ENCODE data around the gene BIVM. TPM values are rescaled to one million over a fixed set of nuclear protein-coding genes. Genes with fewer than 3 reads are reported as not detected.

The BIVM gene
- total RNA-seq, 1 experiment from 2014 or later = 14.9 TPM

GRCh38 chr13:102817907-102818306 lies 19.0 kb downstream of the BIVM start:
- H3K27me3 ChIP-seq (replicated peaks; ENCODE audit: control insufficient read depth, insufficient read depth, low read length) = no peaks in the 10 kb centered on the region
- Mint-ChIP-seq H3K27me3 (ENCODE audit: insufficient read depth, unreplicated experiment) (no peaks in the 10 kb centered on the region), H3K4me3 (ENCODE audit: unreplicated experiment) (no peak overlapping the region), H3K9me3 (ENCODE audit: unreplicated experiment) (no peaks in the 10 kb centered on the region), H3K36me3 (ENCODE audit: insufficient read depth, unreplicated experiment) (no peaks in the 10 kb centered on the region), H3K27ac (ENCODE audit: unreplicated experiment) (no peak overlapping the region), H3K4me1 (ENCODE audit: low read depth, unreplicated experiment) (peaks cover 16% of the 10 kb centered on the region)
- no peak for TF ChIP-seq CTCF (IDR thresholded peaks at IDR 0.05; ENCODE audit: insufficient read depth in 1 of 2, low read depth in 1 of 2, low read length in 1 of 2, severe bottlenecking in 1 of 2, unreplicated experiment in 1 of 2)
- POLR2A ChIA-PET = no interaction called here
- H3K9me3 ChIP-seq = no peaks in the 10 kb centered on the region
- CTCF ChIA-PET = no interaction called here
- no peak overlapping the region for H3K4me3 ChIP-seq (ENCODE audit: low read depth, low read length)
- BruUV-seq (replicated peaks) = no TSS peak
- intact Hi-C loops (cut with micrococcal nuclease; ENCODE audit: unreplicated experiment) = no loop called here
- no peak for DNase-seq
- no peaks in the 10 kb centered on the region for H3K36me3 ChIP-seq (ENCODE audit: control insufficient read depth, insufficient read depth, low read length)
- peaks cover 23% of the 10 kb centered on the region for H3K4me1 ChIP-seq

GRCh38 chr13:102825400-102825799 lies 26.5 kb downstream of the BIVM start:
- Mint-ChIP-seq H3K27ac (ENCODE audit: unreplicated experiment) (no peak overlapping the region), H3K9me3 (ENCODE audit: unreplicated experiment) (no peaks in the 10 kb centered on the region), H3K27me3 (ENCODE audit: insufficient read depth, unreplicated experiment) (no peaks in the 10 kb centered on the region), H3K36me3 (ENCODE audit: insufficient read depth, unreplicated experiment) (no peaks in the 10 kb centered on the region), H3K4me3 (ENCODE audit: unreplicated experiment) (no peak overlapping the region), H3K4me1 (ENCODE audit: low read depth, unreplicated experiment) (no peaks in the 10 kb centered on the region)
- no TSS peak for BruUV-seq (replicated peaks)
- Histone ChIP-seq H3K9me3 (no peaks in the 10 kb centered on the region), H3K27me3 (replicated peaks; ENCODE audit: control insufficient read depth, insufficient read depth, low read length) (no peaks in the 10 kb centered on the region), H3K4me1 (no peaks in the 10 kb centered on the region), H3K36me3 (ENCODE audit: control insufficient read depth, insufficient read depth, low read length) (no peaks in the 10 kb centered on the region), H3K4me3 (ENCODE audit: low read depth, low read length) (no peak overlapping the region)
- intact Hi-C loops (cut with micrococcal nuclease; ENCODE audit: unreplicated experiment) = no loop called here
- ChIA-PET POLR2A (no interaction called here), CTCF (interaction anchor here (0.9 kb wide), 1 partner anchor 101 kb away, joined by 4 read pairs; no protein-coding TSS in a partner anchor)
- TF ChIP-seq CTCF (IDR thresholded peaks at IDR 0.05; ENCODE audit: insufficient read depth in 1 of 2, low read depth in 1 of 2, low read length in 1 of 2, severe bottlenecking in 1 of 2, unreplicated experiment in 1 of 2) = no peak
- DNase-seq = no peak

GRCh38 chr13:102825921-102826706 lies 27.2 kb downstream of the BIVM start:
- H3K27me3 Mint-ChIP-seq (ENCODE audit: insufficient read depth, unreplicated experiment) = no peaks in the 10 kb centered on the region
- H3K9me3 Mint-ChIP-seq (ENCODE audit: unreplicated experiment) = no peaks in the 10 kb centered on the region
- intact Hi-C loops (cut with micrococcal nuclease; ENCODE audit: unreplicated experiment) = no loop called here
- no peak overlapping the region for H3K4me3 Mint-ChIP-seq (ENCODE audit: unreplicated experiment)
- no peak for DNase-seq
- H3K36me3 Mint-ChIP-seq (ENCODE audit: insufficient read depth, unreplicated experiment) = no peaks in the 10 kb centered on the region
- Histone ChIP-seq H3K9me3 (no peaks in the 10 kb centered on the region), H3K4me1 (no peaks in the 10 kb centered on the region), H3K27me3 (replicated peaks; ENCODE audit: control insufficient read depth, insufficient read depth, low read length) (no peaks in the 10 kb centered on the region), H3K36me3 (ENCODE audit: control insufficient read depth, insufficient read depth, low read length) (no peaks in the 10 kb centered on the region), H3K4me3 (ENCODE audit: low read depth, low read length) (no peak overlapping the region)
- CTCF ChIA-PET = interaction anchor here (0.9 kb wide), 1 partner anchor 101 kb away, joined by 4 read pairs; no protein-coding TSS in a partner anchor
- no peak for TF ChIP-seq CTCF (IDR thresholded peaks at IDR 0.05; ENCODE audit: insufficient read depth in 1 of 2, low read depth in 1 of 2, low read length in 1 of 2, severe bottlenecking in 1 of 2, unreplicated experiment in 1 of 2)
- no peak overlapping the region for H3K27ac Mint-ChIP-seq (ENCODE audit: unreplicated experiment)
- no TSS peak for BruUV-seq (replicated peaks)
- H3K4me1 Mint-ChIP-seq (ENCODE audit: low read depth, unreplicated experiment) = no peaks in the 10 kb centered on the region
- POLR2A ChIA-PET = no interaction called here
